Measurements from ENCODE around the gene CACHD1.

DNA sequence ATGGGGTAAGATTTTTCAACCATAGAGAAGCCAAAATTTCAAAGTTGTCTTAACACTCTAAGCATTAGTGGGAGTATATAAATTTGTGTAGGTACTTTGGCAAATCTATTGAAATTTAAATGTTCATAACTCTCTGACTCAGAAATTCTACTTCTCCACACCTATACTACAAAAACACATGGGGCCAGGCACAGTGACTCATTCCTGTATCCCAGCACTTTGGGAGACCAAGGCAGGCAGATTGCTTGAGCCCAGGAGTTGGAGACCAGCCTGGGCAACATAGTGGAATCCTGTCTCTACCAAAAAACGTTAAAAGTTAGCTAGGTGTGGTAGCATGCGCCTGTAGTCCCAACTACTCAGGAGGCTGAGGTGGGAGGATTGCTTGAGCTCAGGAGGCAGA lies 233.7 kb downstream of the CACHD1 start:
- TF ChIP-seq POLR2A (IDR thresholded peaks at IDR 0.05; ENCODE audit: control extremely low read depth in 1 of 2, low read depth in 2 of 2, low read length in 2 of 2) (no peak), RAD21 (IDR thresholded peaks at IDR 0.05 in 1 of 2, conservative IDR thresholded peaks at IDR 0.05 in 1 of 2; ENCODE audit: low read depth in 2 of 2, low read length in 2 of 2) (no peak)

Data from H1 (cell line).